Vagina (tissue), 2 donors: ENCODE results near the gene PPP2R5D.

Source experiments
- CTCF ChIP-seq, 3 experiments: fragments of 450-650 bp in 2 of 3; fragments of 200-600 bp in 1 of 3; sonication (generic) in 1 of 3; IDR thresholded peaks; one replicate each; pipeline ENCODE4 v1.5.1; 2017 to 2019; ENCODE audit warnings: antibody characterized with exemption in 3 of 3, mild to moderate bottlenecking in 2 of 3, moderate library complexity in 2 of 3
- POLR2A ChIP-seq, 2 donors: fragments of 450-650 bp; IDR thresholded peaks; one replicate each; pipeline ENCODE4 v1.6.1; 2017; ENCODE audit warnings: antibody characterized with exemption in 2 of 2, mild to moderate bottlenecking in 2 of 2, moderate library complexity in 2 of 2
- POLR2AphosphoS5 ChIP-seq, 2 donors: sonication (generic); formaldehyde crosslinking; IDR thresholded peaks; one replicate each; pipeline ENCODE4 v1.9.0; 2017; ENCODE audit warnings: antibody characterized with exemption in 2 of 2, mild to moderate bottlenecking in 2 of 2, low read depth in 1 of 2; ENCODE audit not compliant: insufficient read depth in 1 of 2

GRCh38 chr6:43053545-43054205, 69.3 kb downstream of the PPP2R5D start, which contains the start of gene CUL7:
- TF ChIP-seq CTCF (IDR thresholded peaks at IDR 0.05) (no peak), POLR2A (IDR thresholded peaks at IDR 0.05) (peak in 1 of 2 donors; percentile 53), POLR2AphosphoS5 (IDR thresholded peaks at IDR 0.05; ENCODE audit: insufficient read depth in 1 of 2, low read depth in 1 of 2) (peak; percentile 94 to 99)
